SKM-1 (cell line): Measurements from ENCODE around the gene CRMP1.

Experiments
- DNase-seq: peaks from one replicate; lab custom pipeline; 2025; ENCODE audit not compliant: unreplicated experiment; lab: John Stamatoyannopoulos, UW

The CRMP1 gene

GRCh38 chr4:5801696-5802095 lies 91.2 kb downstream of the CRMP1 start:
- DNase-seq, result no peak

DNA sequence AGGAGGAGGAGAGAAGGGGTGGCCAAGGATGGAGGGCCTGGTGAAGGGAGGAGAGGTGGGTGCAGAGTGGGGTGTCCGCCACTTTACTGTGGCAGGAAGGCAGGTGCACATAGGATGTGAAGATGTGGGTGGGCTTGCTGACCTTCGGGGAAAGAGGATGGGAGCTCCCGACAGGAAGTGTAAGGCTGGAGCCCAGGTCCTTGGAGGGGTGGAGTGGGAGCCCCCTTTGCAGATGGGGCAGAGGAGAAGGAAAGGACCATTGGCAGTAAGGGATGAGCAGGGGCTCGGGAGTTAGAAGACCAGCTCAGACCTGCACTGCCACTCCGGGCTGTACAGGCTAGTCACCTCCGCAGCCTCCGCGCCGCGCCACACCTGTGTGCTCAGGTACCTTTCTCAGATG lies 92.4 kb downstream of the CRMP1 start:
- no peak for DNase-seq

- no peak for DNase-seq
Measured at GRCh38 chr4:5799406-5799805, 93.5 kb downstream of the CRMP1 start.

DNA sequence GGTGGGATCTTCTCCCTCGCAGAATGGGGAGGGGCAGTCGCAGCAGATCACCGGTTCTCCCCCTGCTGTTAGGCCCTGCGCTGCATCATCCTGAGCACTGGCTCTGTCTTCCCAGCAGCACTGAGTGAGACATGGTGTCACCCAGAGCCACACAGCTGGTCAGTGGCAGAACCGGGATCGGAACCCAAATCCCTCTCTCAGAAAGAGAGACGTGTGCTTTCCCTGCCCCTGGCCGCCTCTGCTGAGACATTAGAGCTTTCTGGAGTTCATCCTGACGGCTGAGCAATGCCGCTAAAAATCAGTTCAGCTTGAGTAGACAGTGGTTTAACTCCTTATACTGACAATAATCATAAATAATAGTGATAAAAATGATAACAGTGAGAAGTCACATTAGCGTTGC lies 93.9 kb downstream of the CRMP1 start:
- DNase-seq, result no peak

GRCh38 chr4:5798462-5798861 lies 94.4 kb downstream of the CRMP1 start:
- no peak for DNase-seq

- DNase-seq, result no peak
Measured at GRCh38 chr4:5797866-5798265, 95.0 kb downstream of the CRMP1 start.

DNA sequence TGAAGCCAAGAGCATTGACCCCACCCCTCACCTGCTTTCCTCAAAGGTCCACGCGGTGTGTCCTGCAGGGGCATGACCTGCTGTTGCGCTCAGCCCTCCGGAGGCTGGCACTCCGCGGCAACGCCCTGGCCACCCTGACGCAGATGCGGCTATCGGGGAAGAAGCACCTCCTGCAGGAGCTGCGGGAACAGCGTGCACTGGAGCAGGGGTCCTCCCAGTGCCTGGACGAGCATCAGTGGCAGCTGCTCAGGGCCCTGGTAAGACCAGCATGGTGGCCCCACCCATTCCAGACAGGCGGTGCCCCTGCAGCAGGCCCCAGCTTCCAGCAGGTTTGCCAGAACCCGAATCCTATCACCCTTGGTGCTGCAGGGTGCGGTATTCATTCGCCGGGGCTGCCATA lies 95.9 kb downstream of the CRMP1 start:
- DNase-seq, result no peak

DNA sequence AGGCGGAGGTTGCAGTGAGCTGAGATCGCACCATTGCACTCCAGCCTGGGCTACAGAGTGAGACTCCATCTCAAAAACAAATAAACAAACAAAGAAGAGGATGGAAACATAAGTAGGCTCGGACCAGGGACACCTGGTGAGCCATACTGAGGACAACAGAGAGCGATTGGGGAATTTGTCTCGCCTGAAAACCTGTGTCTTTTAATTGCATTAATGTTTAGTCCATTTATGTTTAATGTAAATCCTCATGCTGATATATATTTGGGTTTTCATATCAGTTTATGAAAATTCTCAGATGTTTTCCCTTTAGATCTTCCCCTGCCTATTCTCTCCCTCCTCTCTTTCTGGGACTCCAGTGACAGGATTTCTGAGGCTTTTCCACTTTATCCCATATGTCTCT lies 97.3 kb downstream of the CRMP1 start:
- DNase-seq, result no peak

DNA sequence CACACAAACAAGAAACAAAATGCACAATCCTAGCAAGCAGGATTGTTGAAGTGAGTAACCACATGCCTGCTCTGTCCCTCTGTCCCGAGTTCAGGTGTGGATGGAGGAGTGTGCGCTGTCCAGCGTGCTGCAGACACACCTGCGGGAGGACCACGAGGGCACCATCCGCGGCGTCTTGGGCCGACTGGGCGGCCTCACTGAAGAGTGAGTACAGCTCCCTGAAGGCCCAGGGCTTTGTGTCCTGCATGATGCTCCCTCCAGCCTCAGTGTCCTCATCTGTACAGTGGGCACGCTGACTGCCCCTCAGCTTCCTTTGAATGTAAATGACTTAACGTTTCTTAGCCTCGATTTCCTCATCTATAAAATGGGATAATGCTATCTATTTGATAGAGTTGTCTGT lies 99.4 kb downstream of the CRMP1 start:
- no peak for DNase-seq

DNA sequence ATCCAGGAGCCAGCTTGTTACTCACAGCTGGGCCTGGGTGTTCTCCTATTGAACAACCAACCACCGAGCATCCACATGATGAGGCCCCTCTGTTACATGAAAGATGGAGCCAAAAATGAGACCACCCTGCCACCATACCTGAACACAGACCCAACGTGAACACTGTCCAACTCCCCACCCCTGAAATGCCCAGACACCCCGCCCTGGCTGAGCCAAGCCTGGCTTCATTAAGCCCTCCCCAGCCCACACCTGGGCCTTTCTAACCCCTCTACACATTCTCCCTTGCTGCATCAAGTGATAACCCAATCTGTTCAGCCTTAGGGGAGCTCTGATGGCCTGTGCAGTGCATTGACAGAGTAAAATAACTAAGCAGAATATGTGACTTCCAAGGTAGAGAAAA lies 101.2 kb downstream of the CRMP1 start:
- no peak for DNase-seq

- DNase-seq, result no peak
Measured at GRCh38 chr4:5790546-5790857, 102.4 kb downstream of the CRMP1 start.

DNA sequence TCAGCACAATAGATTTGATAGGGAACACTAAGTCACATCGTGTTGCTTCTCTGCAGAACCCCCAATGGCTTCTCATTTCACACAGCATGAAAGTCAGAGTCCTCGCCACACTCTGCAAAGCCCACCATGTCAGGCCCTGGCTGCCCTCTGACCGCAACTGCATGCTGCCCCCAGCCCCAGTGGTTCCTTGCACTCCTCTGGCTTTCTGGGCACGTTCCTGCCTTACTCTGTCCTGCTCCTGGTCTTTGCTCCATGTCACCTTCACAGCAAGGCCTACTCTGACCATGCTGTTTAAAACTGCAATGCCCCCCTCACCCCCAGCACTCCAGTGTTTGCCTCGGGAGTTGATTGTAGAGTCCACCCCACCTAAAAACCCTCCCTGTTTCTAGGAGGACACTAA lies 103.7 kb downstream of the CRMP1 start:
- DNase-seq, result no peak

DNA sequence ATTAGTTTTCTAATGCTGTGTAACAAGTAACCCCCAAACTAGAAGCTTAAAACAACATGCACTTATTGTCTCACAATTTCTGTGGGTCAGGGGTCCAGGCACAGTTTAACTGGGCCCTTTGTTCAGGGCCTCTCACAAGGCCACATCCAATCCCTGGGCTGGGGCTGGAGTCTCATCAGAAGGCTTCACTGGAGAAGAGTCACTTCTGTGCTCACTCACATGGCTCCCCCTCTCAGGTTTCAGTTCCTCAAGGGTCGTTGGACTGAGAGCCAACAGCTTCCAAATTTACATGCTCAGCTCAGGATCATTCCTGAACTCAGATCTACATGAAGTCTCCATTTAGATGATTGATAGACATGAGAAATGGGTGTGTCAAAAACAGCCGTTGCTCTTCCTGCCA lies 104.7 kb downstream of the CRMP1 start:
- no peak for DNase-seq

DNA sequence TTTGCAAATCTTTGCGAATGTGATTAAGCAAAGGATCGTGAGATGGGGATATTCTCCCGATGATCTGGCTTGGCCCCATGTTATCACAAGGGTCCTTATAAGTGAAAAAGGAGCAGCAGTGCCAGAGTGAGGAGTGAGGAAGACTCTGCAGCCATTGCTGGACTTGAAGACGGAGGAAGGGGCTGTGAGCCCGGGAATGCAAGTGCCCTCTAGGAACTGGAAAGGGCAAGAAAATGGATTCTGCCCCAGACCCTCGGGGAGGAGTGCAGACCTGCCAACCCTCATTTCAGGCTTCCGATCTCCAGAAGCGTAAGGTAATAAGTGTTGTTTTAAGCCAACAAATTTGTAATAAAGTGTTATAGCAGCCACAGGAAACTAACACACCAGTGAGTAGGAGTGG lies 105.6 kb downstream of the CRMP1 start:
- no peak for DNase-seq

GRCh38 chr4:5785806-5786680 lies 106.8 kb downstream of the CRMP1 start:
- no peak for DNase-seq

DNA sequence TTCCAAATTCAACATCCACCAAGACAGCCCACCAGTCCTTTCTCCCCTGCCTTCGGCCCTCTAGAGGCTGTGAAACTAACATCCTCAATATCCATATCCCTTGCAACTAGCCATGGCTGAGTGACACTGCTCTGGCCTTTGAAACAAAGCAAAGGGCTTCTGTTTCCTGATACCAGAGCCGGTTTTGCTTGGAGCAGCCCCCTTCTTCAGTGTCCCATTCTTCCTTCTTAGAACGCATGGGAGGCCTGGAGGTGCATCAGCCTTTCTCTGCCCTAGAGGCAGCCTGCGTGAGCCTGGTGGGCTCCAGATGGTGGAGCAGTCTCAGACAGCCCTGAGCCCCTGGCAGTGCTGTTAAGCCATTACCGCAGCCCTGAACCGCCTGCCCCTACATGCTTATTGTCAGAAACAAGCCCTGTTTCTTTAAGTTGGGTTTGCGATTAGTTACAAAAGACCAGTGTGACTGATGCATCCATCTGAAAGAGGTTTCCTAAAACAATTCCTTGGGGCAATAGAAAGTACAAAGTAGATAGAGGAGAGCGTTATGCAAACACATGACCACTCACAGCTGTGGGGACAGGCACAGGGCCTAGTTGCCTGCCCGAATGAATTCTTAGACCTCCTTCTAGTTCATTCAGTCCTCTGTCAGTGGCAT lies 107.8 kb downstream of the CRMP1 start:
- no peak for DNase-seq

DNA sequence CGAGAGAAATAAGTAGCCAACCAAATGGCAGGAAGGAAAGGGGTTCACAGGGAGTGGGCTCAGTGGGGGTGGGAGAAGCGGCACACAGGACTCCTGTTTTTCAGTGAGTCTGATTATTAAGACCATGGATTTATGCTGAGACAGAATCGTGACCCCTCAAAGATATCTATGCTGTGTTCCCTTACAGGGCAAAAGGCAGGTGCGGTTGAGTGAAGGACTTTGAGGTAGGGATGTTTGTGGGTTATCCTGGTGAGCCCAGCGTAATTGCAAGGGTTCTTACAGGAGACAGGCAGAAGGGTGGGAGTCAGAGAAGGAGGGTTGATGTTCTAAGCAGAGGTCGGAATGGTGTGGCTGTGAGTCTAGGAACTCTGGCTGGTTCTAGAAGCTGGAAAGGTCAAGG lies 108.9 kb downstream of the CRMP1 start:
- DNase-seq, result no peak

GRCh38 chr4:5783486-5783885 lies 109.4 kb downstream of the CRMP1 start:
- DNase-seq, result no peak

- DNase-seq, result no peak
Measured at GRCh38 chr4:5782829-5783476, 109.9 kb downstream of the CRMP1 start.

DNA sequence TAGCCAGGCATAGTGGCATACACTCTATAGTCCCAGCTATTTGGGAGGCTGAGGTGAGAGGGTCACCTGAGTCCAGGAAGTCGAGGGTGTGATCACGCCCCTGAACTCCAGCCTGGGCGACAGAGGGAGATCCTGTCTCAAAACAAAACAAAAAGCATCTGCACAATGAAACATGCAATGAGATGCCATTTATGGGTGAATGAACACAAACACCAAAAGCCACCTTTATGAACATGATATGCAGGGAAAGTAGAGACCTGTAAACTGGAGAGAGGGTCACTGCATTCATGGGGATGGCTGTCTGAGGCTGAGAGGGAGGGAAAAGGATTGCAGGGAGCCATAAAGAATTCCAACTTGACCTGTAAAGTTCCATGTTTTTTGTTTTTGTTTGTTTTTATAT lies 111.2 kb downstream of the CRMP1 start:
- DNase-seq, result no peak

- no peak for DNase-seq
Measured at GRCh38 chr4:5780831-5781480, 111.9 kb downstream of the CRMP1 start.

DNA sequence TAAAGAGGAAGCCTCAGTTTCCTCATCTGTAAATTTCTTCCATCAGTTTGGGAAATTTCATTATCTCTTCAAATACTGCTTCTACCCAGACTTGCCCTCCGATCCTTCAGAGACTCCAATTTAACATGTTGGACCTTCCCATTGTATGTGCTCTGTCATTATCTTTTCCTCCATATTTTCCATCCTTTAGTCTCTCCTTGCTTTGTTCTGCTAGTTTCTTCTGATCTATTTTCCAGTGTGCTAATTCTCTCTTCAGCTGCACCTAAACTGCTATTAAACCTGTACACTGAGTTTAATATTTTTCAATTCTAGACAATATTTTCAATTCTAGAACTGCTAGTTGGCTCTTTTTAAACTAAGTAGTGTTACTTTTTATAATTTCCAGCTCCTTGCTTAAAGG lies 116.4 kb downstream of the CRMP1 start:
- DNase-seq, result no peak
